CD4-positive, alpha-beta T cell (primary cell): ENCODE results near the gene CD99L2. TPM values are rescaled to one million over a fixed set of nuclear protein-coding genes. Genes with fewer than 3 reads are reported as not detected.

ENCODE experiments used
- ATAC-seq: fragments of 200-7000 bp; cut with Tn5 transposase; one replicate; pipeline ENCODE4 v1.10.0; 2022; ENCODE audit warnings: mild to moderate bottlenecking; ENCODE audit not compliant: poor library complexity
- CTCF ChIA-PET: fragments of 350-600 bp; sonication (Branson Sonifier 250); formaldehyde crosslinking; loops from one replicate; lab custom pipeline; 2021; ENCODE audit warnings: antibody characterized with exemption, inconsistent platforms; lab: Charles Lee
- POLR2A ChIA-PET: fragments of 350-600 bp; sonication (Branson Sonifier 250); formaldehyde crosslinking; loops from one replicate; lab custom pipeline; 2021; ENCODE audit warnings: antibody characterized with exemption, inconsistent platforms; lab: Charles Lee
- DNase-seq, 14 experiments: peaks; one replicate each; pipeline ENCODE4 v3.0.0-alpha.2; 2013 to 2020; ENCODE audit warnings: mixed read lengths in 2 of 14
- H3K27ac ChIP-seq, 2 donors: one replicate each; pipeline versions ENCODE4 v1.5.1 to v1.7.0; 2013; ENCODE audit warnings: low read length in 2 of 2, low read depth in 1 of 2, mild to moderate bottlenecking in 1 of 2
- H3K27me3 ChIP-seq, 2 experiments: 1 replicate in 1 of 2; 2 replicates in 1 of 2; pipeline versions ENCODE4 v1.6.1 to v1.7.0; 2013; ENCODE audit warnings: low read length in 2 of 2, control low read depth in 1 of 2, mild to moderate bottlenecking in 1 of 2, moderate library complexity in 1 of 2; ENCODE audit not compliant: insufficient read depth in 2 of 2, control insufficient read depth in 1 of 2
- H3K36me3 ChIP-seq: one replicate; pipeline ENCODE4 v1.6.1; 2013; ENCODE audit warnings: low read length, control low read depth; ENCODE audit not compliant: insufficient read depth
- H3K4me1 ChIP-seq: one replicate; pipeline ENCODE4 v1.6.1; 2013; ENCODE audit warnings: low read length, control low read depth; ENCODE audit not compliant: insufficient read depth
- H3K4me3 ChIP-seq: one replicate; pipeline ENCODE4 v1.5.1; 2013; ENCODE audit warnings: mild to moderate bottlenecking, low read length, moderate library complexity
- H3K9me3 ChIP-seq, 2 experiments: 1 replicate in 1 of 2; 2 replicates in 1 of 2; pipeline versions ENCODE4 v1.6.1 to v1.7.0; 2013; ENCODE audit warnings: low read length in 2 of 2, mild to moderate bottlenecking in 2 of 2, control low read depth in 1 of 2, moderate library complexity in 1 of 2; ENCODE audit not compliant: control insufficient read depth in 1 of 2, insufficient read depth in 1 of 2
- H3K27ac Mint-ChIP-seq: one replicate; pipeline ENCODE4 v1.8.0; 2020; ENCODE audit warnings: mixed read lengths
- H3K27me3 Mint-ChIP-seq: one replicate; pipeline ENCODE4 v1.8.0; 2021; ENCODE audit warnings: mixed read lengths
- H3K36me3 Mint-ChIP-seq: one replicate; pipeline ENCODE4 v1.8.0; 2021; ENCODE audit warnings: low read depth, mixed read lengths
- H3K4me1 Mint-ChIP-seq: one replicate; pipeline ENCODE4 v1.8.0; 2021; ENCODE audit warnings: low read depth, mixed read lengths
- H3K4me3 Mint-ChIP-seq: one replicate; pipeline ENCODE4 v1.8.0; 2020; ENCODE audit warnings: mild to moderate bottlenecking, mixed read lengths
- H3K9me3 Mint-ChIP-seq: one replicate; pipeline ENCODE4 v1.8.0; 2020; ENCODE audit warnings: mixed read lengths
- CTCF ChIP-seq: fragments of 200-600 bp; IDR thresholded peaks from one replicate; pipeline ENCODE4 v1.8.0; 2022; ENCODE audit warnings: antibody characterized with exemption, mild to moderate bottlenecking
- intact Hi-C, 2 experiments: fragments of 100-400 bp; cut with DNase I in 1 of 2; cut with micrococcal nuclease in 1 of 2; formaldehyde crosslinking; loops; one replicate each; pipeline versions ENCODE4 v1.15.1 to v1.9.0; 2023 to 2025; cut with DNase I, micrococcal nuclease
- total RNA-seq, 174 experiments: library from RNA in 2 of 174; stranded (reverse) in 2 of 174; gene quantifications; one replicate each; pipeline ENCODE4 v1.2.3 and lab custom pipeline; 2021 to 2026

CD99L2 gene
- total RNA-seq, 2 experiments from 2014 or later, result 5.3 to 6.5 TPM

GRCh38 chrX:150775569-150776350 is 122.7 kb downstream of the CD99L2 start:
- intact Hi-C loops, result no loop called here

GRCh38 chrX:150774798-150775568 is 123.5 kb downstream of the CD99L2 start:
- DNase-seq (no peak), ATAC-seq (no peak)
- intact Hi-C loops, result loop anchor here in 1 of 2 experiments (5.0 kb wide), 2 partner anchors 587 to 907 kb away; no protein-coding TSS in a partner anchor
- H3K27me3 ChIP-seq, result no peaks in the 10 kb centered on the region
- Mint-ChIP-seq H3K27me3 (no peaks in the 10 kb centered on the region), H3K9me3 (no peaks in the 10 kb centered on the region), H3K4me1 (no peaks in the 10 kb centered on the region), H3K4me3 (no peak overlapping the region), H3K27ac (no peak overlapping the region), H3K36me3 (peaks cover 5% of the 10 kb centered on the region)
- ChIA-PET POLR2A (no interaction called here), CTCF (no interaction called here)
- H3K9me3 ChIP-seq, result no peaks in the 10 kb centered on the region
- H3K4me1 ChIP-seq, result peaks cover 5% of the 10 kb centered on the region
- H3K4me3 ChIP-seq, result no peak overlapping the region
- no peaks in the 10 kb centered on the region for H3K36me3 ChIP-seq
- H3K27ac ChIP-seq, result no peak overlapping the region
- TF ChIP-seq CTCF, result no peak

More at GRCh38 chrX:150775569-150776350, 122.7 kb downstream of the CD99L2 start:
- Histone ChIP-seq H3K4me1 (peaks cover 5% of the 10 kb centered on the region), H3K4me3 (no peak overlapping the region), H3K36me3 (no peaks in the 10 kb centered on the region), H3K9me3 (no peaks in the 10 kb centered on the region), H3K27ac (no peak overlapping the region), H3K27me3 (no peaks in the 10 kb centered on the region)
- ChIA-PET CTCF (no interaction called here), POLR2A (no interaction called here)
- Mint-ChIP-seq H3K27ac (no peak overlapping the region), H3K4me3 (no peak overlapping the region), H3K9me3 (no peaks in the 10 kb centered on the region), H3K4me1 (no peaks in the 10 kb centered on the region), H3K36me3 (peaks cover 5% of the 10 kb centered on the region), H3K27me3 (no peaks in the 10 kb centered on the region)
- no peak for ATAC-seq
- no peak for DNase-seq
- TF ChIP-seq CTCF, result no peak

GRCh38 chrX:150773634-150774033 is 124.8 kb downstream of the CD99L2 start:
- ChIA-PET POLR2A (no interaction called here), CTCF (no interaction called here)
- Mint-ChIP-seq H3K4me1 (no peaks in the 10 kb centered on the region), H3K4me3 (no peak overlapping the region), H3K36me3 (peaks cover 5% of the 10 kb centered on the region), H3K27ac (no peak overlapping the region), H3K9me3 (no peaks in the 10 kb centered on the region), H3K27me3 (no peaks in the 10 kb centered on the region)
- no peak for ATAC-seq
- no peaks in the 10 kb centered on the region for H3K27me3 ChIP-seq
- H3K4me3 ChIP-seq, result no peak overlapping the region
- H3K9me3 ChIP-seq, result no peaks in the 10 kb centered on the region
- peaks cover 5% of the 10 kb centered on the region for H3K4me1 ChIP-seq
- no peak overlapping the region for H3K27ac ChIP-seq
- no peaks in the 10 kb centered on the region for H3K36me3 ChIP-seq
- no peak for DNase-seq
- intact Hi-C loops, result loop anchor here in 1 of 2 experiments (5.0 kb wide), 2 partner anchors 589 to 909 kb away; no protein-coding TSS in a partner anchor
- no peak for TF ChIP-seq CTCF
